ENCODE measurements around the gene MRPL48. TPM values are rescaled to one million over a fixed set of nuclear protein-coding genes. Genes with fewer than 3 reads are reported as not detected.

The MRPL48 gene
- total and polyA plus RNA-seq, 2 of the 8 experiments (the other 6 are each of a cell fraction or from before 2014, with no cell fraction given): 34.9 to 59.9 TPM

GRCh38 chr11:73792584-73792983 is 4.9 kb downstream of the MRPL48 start:
- H4K20me1 ChIP-seq (replicated peaks in 1 of 2; ENCODE audit: control insufficient read depth in 1 of 2, insufficient read depth in 2 of 2, low read length in 2 of 2): peaks cover 0 to 8% of the 10 kb centered on the region in 2 experiments
- H3K4ac ChIP-seq (replicated peaks; ENCODE audit: insufficient read length, low read depth, low read length): no peak overlapping the region
- no peak overlapping the region for H4K8ac ChIP-seq (ENCODE audit: extremely low read depth, insufficient read depth, low read length)
- no peak overlapping the region for H2BK15ac ChIP-seq (ENCODE audit: low read length)
- FAIRE-seq (no peak), DNase-seq (ENCODE audit: low read depth in 1 of 2, low spot score in 2 of 2) (no peak)
- H3K4me1 ChIP-seq (replicated peaks in 1 of 4; ENCODE audit: control insufficient read depth in 3 of 4, insufficient read depth in 4 of 4, low read length in 3 of 4): peaks cover 0 to 2% (median 1%) of the 10 kb centered on the region in 4 experiments; a peak in 2 of 7 replicates
- H2BK120ac ChIP-seq (replicated peaks; ENCODE audit: low read depth, low read length): no peak overlapping the region
- H3K4me2 ChIP-seq (ENCODE audit: insufficient read depth in 1 of 2, low read depth in 2 of 2, low read length in 2 of 2): no peak overlapping the region
- H3K9me3 ChIP-seq (ENCODE audit: insufficient read depth in 2 of 2, low read depth in 1 of 2, low read length in 1 of 2): no peaks in the 10 kb centered on the region
- no peak overlapping the region for H2AFZ ChIP-seq (ENCODE audit: low read length)
- no peak overlapping the region for H3K27ac ChIP-seq (ENCODE audit: low read depth, low read length)
- no peak overlapping the region for H2BK20ac ChIP-seq (ENCODE audit: low read length)
- 0 out of 2 replicates have a peak, but pooled peaks cover 2% of the 10 kb centered on the region for H3K79me1 ChIP-seq (ENCODE audit: low read depth, low read length)
- H2AK5ac ChIP-seq (ENCODE audit: low read depth, low read length): no peak overlapping the region
- no peaks in the 10 kb centered on the region for H3K36me3 ChIP-seq (ENCODE audit: control insufficient read depth in 2 of 4, insufficient read depth in 4 of 4, low read length in 3 of 4)
- CTCF ChIA-PET (ENCODE audit: partially characterized antibody): no interaction called here
- H4K5ac ChIP-seq (ENCODE audit: insufficient read length, low read depth, low read length): no peak overlapping the region
- H2BK12ac ChIP-seq (ENCODE audit: low read depth, low read length): no peak overlapping the region
- no peak overlapping the region for H3K23ac ChIP-seq (ENCODE audit: insufficient read length)
- H3K14ac ChIP-seq (ENCODE audit: insufficient read length): no peak overlapping the region
- H3K23me2 ChIP-seq (ENCODE audit: low read depth, low read length): no peaks in the 10 kb centered on the region; the same call in 1 of the 2 replicates
- POLR2A ChIA-PET (ENCODE audit: partially characterized antibody): interaction anchor here (0.6 to 3.4 kb wide), 4 partner anchors 10 to 55 kb away, joined by 3 to 16 read pairs (median 4); no protein-coding TSS in a partner anchor
- H3K9ac ChIP-seq (replicated peaks in 1 of 4; ENCODE audit: extremely low read depth in 1 of 4, low read depth in 3 of 4, low read length in 3 of 4): no peak overlapping the region
- no peak overlapping the region for H3K56ac ChIP-seq (replicated peaks; ENCODE audit: insufficient read length, low read depth, low read length)
- no peak overlapping the region for H4K91ac ChIP-seq (replicated peaks; ENCODE audit: insufficient read length, low read length)
- H3K27me3 ChIP-seq (replicated peaks in 1 of 4; ENCODE audit: control insufficient read depth in 3 of 4, extremely low read depth in 1 of 4, insufficient read depth in 3 of 4, low read length in 3 of 4): no peaks in the 10 kb centered on the region; a peak in 1 of 7 replicates
- H3K4me3 ChIP-seq (ENCODE audit: extremely low read depth in 1 of 4, insufficient read depth in 2 of 4, low read depth in 3 of 4, low read length in 4 of 4): no peak overlapping the region
- TF ChIP-seq JUND (IDR thresholded peaks at IDR 0.05; ENCODE audit: low read length): no peak
- no peak overlapping the region for H2BK5ac ChIP-seq (ENCODE audit: low read depth, low read length)
- peaks cover 0 to 11% of the 10 kb centered on the region in 2 experiments; a peak in 1 of 4 replicates for H3K79me2 ChIP-seq (ENCODE audit: control insufficient read depth in 1 of 2, insufficient read depth in 2 of 2, low read length in 2 of 2)
- no peak overlapping the region for H3K18ac ChIP-seq (ENCODE audit: extremely low read depth, low read length)
